GM21717 (cell line): Measurements from ENCODE around the gene GARIN5A.

Experiments used
- ATAC-seq: cut with Tn5 transposase; IDR thresholded peaks from one replicate; pipeline ENCODE4 v1.9.1; 2021; ENCODE audit warnings: mild to moderate bottlenecking, moderate library complexity; ENCODE audit not compliant: unreplicated experiment

The GARIN5A gene

GRCh38 chr19:50476224-50476906 is at the start of gene GARIN5A, which contains the start of gene EMC10:
Gene GARIN5A (minus strand): TSS chr19:50476848. CDS start chr19:50476388, 460 bp downstream.
Gene EMC10 (plus strand): TSS chr19:50476507. CDS start chr19:50476545, 38 bp downstream.
- ATAC-seq = peak; percentile 56

DNA sequence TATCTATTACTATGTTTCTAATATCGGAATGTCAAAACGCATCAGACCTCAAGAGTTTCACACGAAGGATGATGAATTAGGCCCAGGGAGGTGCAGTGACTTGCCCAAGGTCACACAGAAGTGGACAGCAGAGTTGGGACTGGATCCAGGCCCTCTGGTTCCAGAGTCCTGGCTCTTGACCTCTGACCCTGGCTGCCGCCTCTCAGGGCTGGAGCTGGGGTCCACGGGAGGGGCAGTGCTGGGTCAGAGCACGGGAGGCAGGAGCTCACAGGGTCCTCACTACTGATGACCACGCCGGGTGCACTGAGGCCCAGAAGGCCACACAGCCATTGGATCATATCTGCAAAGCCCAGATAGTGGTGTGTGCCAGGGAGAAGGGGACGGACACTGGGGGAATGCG is 46.2 kb upstream of the GARIN5A start:
- ATAC-seq = no peak

GRCh38 chr19:50520822-50521465 is 44.3 kb upstream of the GARIN5A start:
- no peak for ATAC-seq

DNA sequence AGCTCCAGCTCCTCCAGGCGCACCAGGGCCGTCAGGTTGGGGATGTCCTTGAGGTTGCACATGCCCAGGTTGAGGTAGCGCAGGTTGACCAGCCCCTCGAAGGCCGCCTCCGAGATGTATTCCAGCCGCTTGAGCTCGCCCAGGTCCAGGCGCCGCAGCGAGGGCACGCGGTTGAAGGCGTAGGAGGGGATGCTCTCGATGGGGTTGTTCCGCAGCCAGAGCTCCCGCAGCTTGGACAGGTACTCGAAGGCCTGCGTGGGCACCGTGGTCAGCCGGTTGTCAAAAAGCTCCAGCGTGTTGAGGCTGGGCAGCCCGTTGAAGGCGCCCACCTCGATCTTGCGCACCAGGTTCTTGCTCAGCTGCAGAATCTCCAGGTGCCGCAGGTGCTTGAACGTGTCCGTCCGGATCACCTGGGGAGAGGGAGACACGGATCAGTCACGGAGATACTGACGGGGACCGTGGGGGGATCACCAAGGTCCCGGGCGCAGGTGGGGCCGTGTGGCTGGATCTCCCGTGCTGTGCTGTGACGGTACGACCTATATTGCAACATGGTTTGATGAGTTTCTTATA is 42.4 kb upstream of the GARIN5A start:
- no peak for ATAC-seq

- no peak for ATAC-seq
Observed at GRCh38 chr19:50518091-50519005, 41.7 kb upstream of the GARIN5A start.

- ATAC-seq = no peak
Observed at GRCh38 chr19:50517704-50518075, 41.0 kb upstream of the GARIN5A start.

GRCh38 chr19:50516964-50517703 is 40.5 kb upstream of the GARIN5A start:
- ATAC-seq = no peak

GRCh38 chr19:50516456-50516855 is 39.8 kb upstream of the GARIN5A start:
- no peak for ATAC-seq

- no peak for ATAC-seq
Observed at GRCh38 chr19:50515168-50515561, 38.5 kb upstream of the GARIN5A start.

- ATAC-seq = no peak
Observed at GRCh38 chr19:50514346-50515167, 37.9 kb upstream of the GARIN5A start.

DNA sequence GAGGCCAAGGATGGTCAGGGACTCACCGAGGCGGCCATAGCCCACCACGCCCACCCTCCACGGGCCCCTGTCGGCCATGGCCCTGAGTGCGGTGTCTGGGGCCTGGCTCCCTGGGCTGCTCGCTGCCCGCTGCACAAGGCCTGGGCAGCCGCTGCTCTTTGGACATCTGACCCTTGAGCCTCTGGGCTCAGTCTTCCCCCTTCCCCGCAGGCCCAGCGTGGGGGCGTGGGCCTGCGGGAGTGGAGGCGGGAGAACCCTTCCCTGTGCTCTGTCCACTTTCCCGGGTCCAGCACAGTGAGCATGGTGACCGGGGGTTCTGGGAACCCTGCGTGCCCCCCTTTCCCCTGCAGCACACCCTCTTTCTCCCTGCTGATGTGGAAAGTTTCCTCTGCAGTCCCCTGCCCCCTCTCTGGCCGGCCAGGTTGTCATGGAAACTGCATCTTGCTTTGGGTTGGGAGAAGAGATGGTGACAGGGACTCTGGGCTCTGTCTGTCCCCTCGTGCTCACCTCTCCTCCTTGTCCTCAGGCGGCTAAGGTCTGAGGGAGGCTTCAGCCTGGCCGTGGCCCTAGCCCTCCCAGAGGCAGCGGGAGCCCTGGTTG is 37.2 kb upstream of the GARIN5A start, which contains the start of gene ASPDH:
Gene ASPDH, minus strand, starts transcription at position 168 of the 600 bp plus-strand sequence. Its CDS starts 90 bp downstream, at position 78.
- ATAC-seq = no peak

DNA sequence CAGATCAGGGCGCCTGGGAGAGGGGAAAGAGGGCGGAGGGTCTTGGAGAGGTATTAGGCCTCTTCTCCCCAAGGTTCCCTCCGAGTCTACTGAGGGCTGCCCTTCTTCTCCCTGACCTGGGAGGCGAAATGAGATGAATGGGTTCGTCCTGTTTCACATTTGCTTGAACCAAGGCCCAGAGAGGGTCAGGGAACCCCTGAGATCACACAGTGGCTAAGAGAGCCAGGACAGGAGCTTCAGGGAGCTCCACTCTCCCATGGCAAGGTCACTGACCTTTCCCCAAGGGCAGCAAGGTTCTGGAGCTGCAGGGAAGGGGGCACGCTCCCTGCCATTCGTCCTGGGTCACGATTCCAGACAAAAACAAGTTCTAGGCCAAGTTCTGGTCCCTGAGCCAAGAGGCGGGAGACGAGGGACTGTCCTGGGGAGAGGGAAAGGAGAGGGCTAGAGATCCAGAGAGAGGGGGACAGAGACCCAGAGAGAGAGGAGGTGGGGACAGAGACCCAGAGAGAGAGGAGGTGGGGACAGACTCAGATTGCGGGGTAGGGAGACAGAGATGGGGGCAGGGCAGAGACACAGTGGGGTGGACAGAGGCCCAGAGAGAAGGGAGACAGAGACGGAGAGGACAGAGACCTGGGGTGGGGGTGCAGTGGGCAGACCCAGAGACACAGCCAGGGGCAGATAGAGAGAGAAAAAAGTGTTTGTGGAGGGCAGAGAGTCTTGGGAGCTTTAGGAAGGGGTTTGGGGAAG is 36.5 kb upstream of the GARIN5A start:
- ATAC-seq = no peak

DNA sequence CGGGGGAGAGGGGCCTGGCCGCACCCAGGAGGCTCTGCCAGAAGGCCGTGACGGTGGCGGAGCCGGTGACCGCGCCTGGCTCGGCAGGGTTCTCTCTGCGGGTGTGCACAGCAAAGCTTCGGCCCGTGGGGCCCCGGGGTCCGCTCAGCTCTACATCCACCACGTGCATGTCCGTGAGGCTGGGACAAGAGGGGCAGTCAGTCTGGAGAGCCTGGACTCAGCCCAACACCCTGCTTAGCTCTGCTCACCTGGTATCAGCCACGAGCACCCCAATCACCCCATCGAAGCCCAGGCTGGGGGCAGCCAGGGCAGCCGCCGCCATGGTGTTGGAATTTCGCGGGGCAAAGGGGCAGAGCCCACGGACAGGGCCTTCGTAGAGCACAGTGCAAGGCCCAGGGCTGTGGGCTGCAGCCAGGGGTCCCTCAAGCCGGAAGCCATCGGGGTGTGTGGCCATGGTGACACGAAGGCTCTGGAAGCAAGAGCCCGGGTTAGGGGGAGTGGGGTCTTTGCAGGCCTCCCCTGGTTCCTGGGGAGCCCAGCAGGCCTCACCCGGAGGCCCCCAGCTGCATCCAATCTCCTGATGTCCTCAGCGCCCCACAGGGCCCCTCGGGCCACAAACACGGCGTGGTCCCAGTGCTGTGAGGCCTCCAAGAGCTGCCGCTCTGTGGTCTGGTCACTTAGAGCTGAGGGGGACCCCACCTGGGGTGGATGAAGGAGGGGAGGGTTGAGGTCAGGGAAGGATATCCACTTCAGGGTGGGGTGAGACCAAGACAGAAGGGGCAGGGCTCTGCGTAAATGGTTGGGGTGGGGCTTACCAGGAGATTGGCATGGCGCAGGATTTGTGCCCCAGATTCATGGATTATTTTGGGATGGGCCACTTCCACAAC is 35.7 kb upstream of the GARIN5A start:
- ATAC-seq = no peak

DNA sequence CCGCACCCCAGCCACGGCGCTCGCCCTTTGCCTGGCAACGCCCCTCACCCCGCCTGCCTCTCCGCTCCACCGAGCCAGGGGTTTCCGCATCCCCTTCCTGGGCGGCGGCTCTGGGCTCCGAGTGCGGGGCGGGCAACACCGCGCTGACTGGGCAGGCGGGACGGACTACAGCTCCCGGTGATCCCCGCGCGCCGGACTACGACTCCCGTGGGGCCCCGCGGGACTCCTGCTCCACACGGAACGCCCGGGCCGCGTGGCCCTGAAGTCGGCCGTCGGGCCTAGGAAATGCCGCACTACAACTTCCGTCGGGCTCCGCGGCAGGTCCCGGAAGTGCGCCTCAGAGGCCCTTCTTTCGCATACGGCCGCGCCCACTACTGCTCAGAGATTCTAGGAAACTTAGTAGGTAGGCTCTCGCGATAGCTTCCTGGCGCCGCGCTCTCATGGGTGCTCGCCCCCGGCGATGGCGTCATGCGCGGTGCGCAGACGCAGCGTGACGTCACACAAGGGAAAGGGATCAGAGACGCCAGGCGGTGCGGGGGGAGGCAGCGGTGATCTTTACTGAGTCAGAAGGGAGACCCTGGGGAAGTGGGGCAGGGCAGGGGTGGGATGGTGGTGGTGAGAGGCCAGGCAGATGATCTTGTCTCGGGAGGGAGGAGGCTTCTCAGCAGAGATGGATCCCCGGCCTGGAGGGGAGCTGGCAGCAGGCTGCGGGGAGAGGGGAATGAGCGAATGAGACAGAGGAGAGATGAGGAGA is 34.6 kb upstream of the GARIN5A start, which contains the start of gene JOSD2:
Gene JOSD2, minus strand, starts transcription at position 123 of the 754 bp plus-strand sequence. CDS start 760 bp downstream, outside the sequence.
- peak; percentile 72 for ATAC-seq

DNA sequence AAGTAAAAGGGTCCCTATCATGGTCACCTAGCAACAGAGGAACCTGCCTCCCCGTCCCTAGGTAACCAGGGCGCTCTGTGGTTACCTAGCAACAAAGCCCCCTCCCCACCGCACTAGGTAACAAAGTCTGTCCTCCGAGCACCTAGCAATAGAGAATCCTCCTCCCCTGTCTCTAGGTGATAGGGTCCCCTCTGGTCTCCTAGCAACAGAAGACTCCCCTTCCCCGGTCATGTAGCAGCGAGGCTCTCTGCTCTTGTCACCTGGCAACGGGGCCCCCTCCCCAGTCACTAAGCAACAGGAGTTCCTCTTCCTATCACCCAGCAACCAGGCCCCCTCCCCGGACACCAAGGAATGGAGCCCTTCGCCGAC is 34.0 kb upstream of the GARIN5A start:
- ATAC-seq = no peak

DNA sequence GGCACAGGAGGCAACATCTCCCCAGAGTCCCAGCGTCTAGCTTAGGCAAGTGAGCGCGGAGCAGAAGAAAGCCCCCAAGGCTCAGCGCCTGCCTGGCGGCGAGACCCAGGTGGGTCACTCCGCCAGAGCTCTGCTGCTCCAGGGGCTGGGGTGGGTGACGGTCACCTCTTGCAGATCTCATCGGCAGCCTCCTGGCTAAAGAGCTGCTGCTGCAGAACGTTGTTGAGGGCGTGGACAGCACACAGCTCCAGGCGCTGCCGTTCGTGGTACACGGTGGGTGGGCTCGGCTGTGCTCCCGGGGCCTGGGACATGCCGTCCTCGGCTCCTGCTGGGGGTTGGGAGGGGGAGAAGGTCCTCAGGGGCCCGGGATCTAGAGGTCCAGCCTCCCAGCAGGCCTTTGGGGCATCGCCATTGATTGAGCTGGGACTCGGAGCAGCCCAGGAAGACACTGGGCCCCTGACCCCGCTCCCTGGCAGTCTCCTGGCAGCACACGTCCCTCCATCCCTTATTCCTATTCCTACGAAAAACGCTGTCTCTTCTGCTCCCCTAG is 33.5 kb upstream of the GARIN5A start:
- no peak for ATAC-seq
